Liver (tissue), 9 donors: ENCODE data around the gene THOC5. TPM values are rescaled to one million over a fixed set of nuclear protein-coding genes. Genes with fewer than 3 reads are reported as not detected.
A peak's percentile ranks its signal among the peaks of the same experiment; 100 is the strongest.

Source experiments
- DNase-seq: peaks from one replicate; pipeline ENCODE4 v3.0.0-alpha.2; 2017; ENCODE audit warnings: low spot score
- H3K27ac ChIP-seq, 2 donors: one replicate each; pipeline ENCODE4 v1.7.0; 2013; ENCODE audit warnings: inconsistent platforms in 2 of 2, low read length in 2 of 2, control low read depth in 1 of 2, low read depth in 1 of 2, mild to moderate bottlenecking in 1 of 2
- H3K27me3 ChIP-seq, 4 donors: one replicate each; pipeline versions ENCODE4 v1.6.1 to v1.7.0; 2013; ENCODE audit warnings: low read length in 3 of 4, inconsistent platforms in 1 of 4, mild to moderate bottlenecking in 1 of 4, moderate library complexity in 1 of 4; ENCODE audit not compliant: control insufficient read depth in 4 of 4, insufficient read depth in 4 of 4
- H3K36me3 ChIP-seq, 4 donors: one replicate each; pipeline versions ENCODE4 v1.6.1 to v1.7.0; 2013; ENCODE audit warnings: low read length in 3 of 4, mild to moderate bottlenecking in 3 of 4, low read depth in 1 of 4, moderate library complexity in 1 of 4; ENCODE audit not compliant: control insufficient read depth in 4 of 4, insufficient read depth in 3 of 4
- H3K4me1 ChIP-seq, 4 donors: one replicate each; pipeline versions ENCODE4 v1.6.1 to v1.7.0; 2013; ENCODE audit warnings: low read length in 3 of 4, mild to moderate bottlenecking in 3 of 4, moderate library complexity in 1 of 4; ENCODE audit not compliant: control insufficient read depth in 4 of 4, insufficient read depth in 4 of 4
- H3K4me3 ChIP-seq, 3 donors: one replicate each; pipeline versions ENCODE4 v1.6.1 to v1.7.0; 2013; ENCODE audit warnings: low read length in 3 of 3, control low read depth in 1 of 3, low read depth in 1 of 3, mild to moderate bottlenecking in 1 of 3
- H3K9ac ChIP-seq, 2 donors: one replicate each; pipeline ENCODE4 v1.7.0; 2013; ENCODE audit warnings: low read length in 2 of 2, mild to moderate bottlenecking in 2 of 2, moderate library complexity in 2 of 2, control low read depth in 1 of 2, low read depth in 1 of 2
- H3K9me3 ChIP-seq, 4 donors: one replicate each; pipeline versions ENCODE4 v1.6.1 to v1.7.0; 2013; ENCODE audit warnings: low read length in 3 of 4; ENCODE audit not compliant: control insufficient read depth in 4 of 4
- CTCF ChIP-seq: fragments of 150-350 bp; IDR thresholded peaks from 2 replicates; pipeline ENCODE4 v1.5.1; 2017; ENCODE audit warnings: improper control_type of control experiment, low read depth, low read length; ENCODE audit not compliant: missing input control
- FOXA2 ChIP-seq: IDR thresholded peaks from 2 replicates; pipeline ENCODE4 v1.6.1; 2016; ENCODE audit warnings: antibody characterized with exemption
- GABPA ChIP-seq, 2 donors: IDR thresholded peaks in 1 of 2; conservative IDR thresholded peaks in 1 of 2; 2 replicates each; pipeline ENCODE4 v1.6.1; 2016; ENCODE audit warnings: antibody characterized with exemption in 2 of 2, mild to moderate bottlenecking in 1 of 2, moderate library complexity in 1 of 2
- HNF4G ChIP-seq: IDR thresholded peaks from 2 replicates; pipeline ENCODE4 v1.6.1; 2016; ENCODE audit warnings: antibody characterized with exemption
- JUND ChIP-seq, 2 donors: IDR thresholded peaks; 2 replicates each; pipeline ENCODE4 v1.6.1; 2016; ENCODE audit warnings: antibody characterized with exemption in 2 of 2
- RAD21 ChIP-seq, 2 donors: IDR thresholded peaks; 2 replicates each; pipeline ENCODE4 v1.6.1; 2016; ENCODE audit warnings: antibody characterized with exemption in 2 of 2, mild to moderate bottlenecking in 2 of 2
- REST ChIP-seq: IDR thresholded peaks from 2 replicates; pipeline ENCODE4 v1.6.1; 2016; ENCODE audit warnings: antibody characterized with exemption, mild to moderate bottlenecking
- SP1 ChIP-seq: IDR thresholded peaks from 2 replicates; pipeline ENCODE4 v1.6.1; 2018; ENCODE audit warnings: antibody characterized with exemption, mild to moderate bottlenecking
- WGBS: extraction: QIAGEN DNeasy Blood & Tissue Kit; methylation state at CpG from one replicate; pipeline ENCODE4 v1.1.7; 2013; 5-methylcytosine and 5-hydroxymethylcytosine counted together
- polyA plus RNA-seq, 2 donors: library from polyadenylated mRNA; stranded (reverse) in 1 of 2; unstranded in 1 of 2; fragments of 200-250 nt in 1 of 2; fragments of >200 nt in 1 of 2; fragmentation: Nextera tagmentation in 1 of 2; extraction: Ambion mirVana in 1 of 2; gene quantifications; one replicate each; pipeline versions ENCODE4 v1.2.1 to v1.2.3, GENCODE V29; 2013 to 2015
- total RNA-seq, 2 donors: library from RNA; depleted of rRNA; stranded (reverse); fragments of >200 nt; gene quantifications; one replicate each; pipeline ENCODE4 v1.2.3, GENCODE V29; 2014
- TF ChIP-seq, protein P1 (sequence below): IDR thresholded peaks from 2 replicates; pipeline ENCODE4 v1.6.1; 2016; ENCODE audit warnings: antibody characterized with exemption
- donor health status: healthy.
- donor health status: healthy.
- donor health status: healthy.
- donor health status: healthy.
- donor health status: healthy.

The THOC5 gene
- total and polyA plus RNA-seq, 4 donors: 7.4 to 25.1 (median 14.5) TPM

DNA sequence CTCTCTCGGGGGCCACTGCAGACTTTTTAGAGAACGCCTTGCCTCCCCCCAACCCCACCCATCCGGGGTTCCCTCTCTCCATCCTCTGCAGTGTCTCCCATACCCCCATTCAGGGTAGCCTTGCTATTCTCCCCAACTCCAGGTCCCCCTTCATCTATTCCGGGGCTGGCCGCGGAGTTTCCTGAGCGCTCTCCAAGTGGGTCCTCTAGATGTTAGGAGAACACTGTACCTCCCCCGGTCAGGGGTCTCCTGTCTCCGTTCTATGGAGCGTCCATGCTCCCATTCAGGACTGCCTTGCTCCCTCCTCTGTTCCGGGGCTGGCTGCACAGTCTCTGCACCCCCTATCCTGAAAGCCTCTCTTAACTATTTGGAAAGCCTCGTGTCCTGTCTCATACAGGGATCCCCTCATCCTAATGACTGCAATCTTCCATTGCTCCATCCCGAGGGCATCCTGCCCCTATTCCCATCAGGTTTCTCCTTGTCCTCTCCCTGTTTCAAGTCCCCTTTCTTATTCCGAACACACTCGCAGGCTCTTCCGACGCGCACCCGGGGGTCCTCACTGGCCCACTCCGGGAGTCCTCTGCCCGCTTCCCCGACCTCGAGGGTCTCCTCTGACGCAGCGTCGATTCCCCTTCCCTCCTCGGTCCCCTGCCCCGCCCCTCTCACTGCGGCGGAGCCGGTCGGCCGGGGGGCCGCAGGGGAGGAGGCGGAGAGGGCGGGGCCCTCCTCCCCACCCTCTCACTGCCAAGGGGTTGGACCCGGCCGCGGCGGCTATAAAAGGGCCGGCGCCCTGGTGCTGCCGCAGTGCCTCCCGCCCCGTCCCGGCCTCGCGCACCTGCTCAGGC lies 73.9 kb downstream of the THOC5 start, which contains the start of gene NEFH:
Gene NEFH, plus strand, starts transcription at position 802 of the 845 bp plus-strand sequence. CDS start 45 bp downstream, outside the sequence.
- Histone ChIP-seq H3K27ac (no peak within 1 kb of the TSS), H3K9me3 (peaks cover 0 to 2% (median 0%) of the 10 kb centered on the region in 4 donors), H3K4me3 (peak within 1 kb of the TSS in 1 of 3 donors; percentile 19), H3K27me3 (peaks cover 0 to 8% (median 3%) of the 10 kb centered on the region in 4 donors), H3K4me1 (peaks cover 9 to 18% (median 13%) of the 10 kb centered on the region in 4 donors), H3K36me3 (no peaks in the 10 kb centered on the region), H3K9ac (no peak within 1 kb of the TSS)
- no peak for TF ChIP-seq CTCF
- TF ChIP-seq, protein P1, sequence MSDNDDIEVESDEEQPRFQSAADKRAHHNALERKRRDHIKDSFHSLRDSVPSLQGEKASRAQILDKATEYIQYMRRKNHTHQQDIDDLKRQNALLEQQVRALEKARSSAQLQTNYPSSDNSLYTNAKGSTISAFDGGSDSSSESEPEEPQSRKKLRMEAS: no peak
- no peak for TF ChIP-seq FOXA2
- TF ChIP-seq JUND (IDR thresholded peaks at IDR 0.05): no peak
- no peak for TF ChIP-seq HNF4G
- no peak for DNase-seq
- 9% methylated on average over 48 of the region's 48 CpGs for WGBS

- H3K9me3 ChIP-seq: peaks cover 0 to 2% (median 0%) of the 10 kb centered on the region in 4 donors
- WGBS: 13% methylated on average over 21 of the region's 21 CpGs
- TF ChIP-seq REST: peak; percentile 98
- TF ChIP-seq RAD21 (IDR thresholded peaks at IDR 0.05): no peak
- TF ChIP-seq SP1: no peak
- no peak for TF ChIP-seq GABPA (IDR thresholded peaks at IDR 0.05 in 1 of 2, conservative IDR thresholded peaks at IDR 0.05 in 1 of 2)
- no peaks in the 10 kb centered on the region for H3K36me3 ChIP-seq
- H3K9ac ChIP-seq: no peak overlapping the region
- H3K27me3 ChIP-seq: peaks cover 0 to 8% (median 3%) of the 10 kb centered on the region in 4 donors
- no peak for DNase-seq
- H3K4me1 ChIP-seq: peaks cover 9 to 18% (median 13%) of the 10 kb centered on the region in 4 donors
- no peak overlapping the region for H3K4me3 ChIP-seq
- no peak overlapping the region for H3K27ac ChIP-seq
Observed at GRCh38 chr22:29478326-29479276, 75.0 kb downstream of the THOC5 start.
